Sigmoid colon (tissue), 7 donors: Measurements from ENCODE around the gene KCNIP4. TPM values are rescaled to one million over a fixed set of nuclear protein-coding genes. Genes with fewer than 3 reads are reported as not detected.

Experiments
- DNase-seq: peaks from one replicate; pipeline ENCODE4 v3.0.0-alpha.2; 2019
- H3K27ac ChIP-seq, 4 donors: fragments of 200-600 bp; sonication (generic); one replicate each; pipeline ENCODE4 v1.5.1; 2016 to 2019; ENCODE audit warnings: mild to moderate bottlenecking in 1 of 4
- H3K27me3 ChIP-seq, 3 donors: fragments of 200-600 bp; sonication (generic); one replicate each; pipeline ENCODE4 v1.5.1; 2019; ENCODE audit warnings: mild to moderate bottlenecking in 1 of 3
- H3K36me3 ChIP-seq, 4 donors: fragments of 200-600 bp; sonication (generic); one replicate each; pipeline ENCODE4 v1.5.1; 2016 to 2019
- H3K4me1 ChIP-seq, 4 donors: fragments of 200-600 bp; sonication (generic); one replicate each; pipeline ENCODE4 v1.5.1; 2017 to 2019
- H3K4me3 ChIP-seq, 4 donors: fragments of 200-600 bp; sonication (generic); one replicate each; pipeline ENCODE4 v1.5.1; 2017 to 2019; ENCODE audit warnings: mild to moderate bottlenecking in 2 of 4, moderate library complexity in 1 of 4
- H3K9me3 ChIP-seq, 4 donors: fragments of 200-600 bp in 3 of 4; sonication (generic) in 3 of 4; one replicate each; pipeline versions ENCODE4 v1.5.1 to v1.6.1; 2013 to 2019
- CTCF ChIP-seq, 4 experiments: fragments of 450-650 bp in 3 of 4; fragments of 200-600 bp in 1 of 4; IDR thresholded peaks; one replicate each; pipeline ENCODE4 v1.5.1; 2016 to 2019; ENCODE audit warnings: antibody characterized with exemption in 4 of 4, mild to moderate bottlenecking in 3 of 4, moderate library complexity in 2 of 4
- EP300 ChIP-seq, 4 donors: sonication (generic); formaldehyde crosslinking; IDR thresholded peaks; one replicate each; pipeline ENCODE4 v1.6.1; 2017; ENCODE audit warnings: antibody characterized with exemption in 4 of 4
- POLR2A ChIP-seq, 2 donors: fragments of 450-650 bp; IDR thresholded peaks; one replicate each; pipeline ENCODE4 v1.6.1; 2016; ENCODE audit warnings: antibody characterized with exemption in 2 of 2, mild to moderate bottlenecking in 2 of 2, moderate library complexity in 2 of 2
- POLR2AphosphoS5 ChIP-seq, 4 donors: sonication (generic); formaldehyde crosslinking; IDR thresholded peaks; one replicate each; pipeline ENCODE4 v1.6.1; 2017; ENCODE audit warnings: antibody characterized with exemption in 4 of 4
- WGBS, 2 donors: extraction: QIAGEN DNeasy Blood & Tissue Kit; methylation state at CpG; one replicate each; pipeline ENCODE4 v1.1.7; 2013; 5-methylcytosine and 5-hydroxymethylcytosine counted together
- intact Hi-C: fragments of 100-400 bp; cut with DNase I; formaldehyde crosslinking; loops from one replicate; pipeline ENCODE4 v1.15.1; 2023
- polyA plus RNA-seq, 3 donors: library from polyadenylated mRNA; stranded (reverse); fragments of 200-250 nt; gene quantifications; one replicate each; pipeline ENCODE4 v1.2.3, GENCODE V29; 2013
- total RNA-seq, 4 donors: library from RNA; depleted of rRNA; stranded (reverse); fragments of >200 nt; gene quantifications; one replicate each; pipeline ENCODE4 v1.1.0, GENCODE V29; 2016
- donor health status: healthy with polysubstance abuse.
- donor health status: Bipolar disorder and iron deficiency.
- donor health status: healthy.

KCNIP4 gene
- total and polyA plus RNA-seq, 7 donors = 0.60 to 28.5 (median 14.0) TPM; not detected in 1

- WGBS, 2 donors = 25 to 52% methylated on average over 4 of the region's 4 CpGs
Observed at GRCh38 chr4:21454201-21454600, 494.4 kb downstream of the KCNIP4 start.

GRCh38 chr4:21452931-21453330 is 495.6 kb downstream of the KCNIP4 start:
- Histone ChIP-seq H3K36me3 (no peaks in the 10 kb centered on the region), H3K9me3 (no peaks in the 10 kb centered on the region), H3K27me3 (no peaks in the 10 kb centered on the region), H3K27ac (no peak overlapping the region), H3K4me1 (no peaks in the 10 kb centered on the region), H3K4me3 (no peak overlapping the region)
- TF ChIP-seq POLR2A (IDR thresholded peaks at IDR 0.05) = no peak
- TF ChIP-seq EP300 (IDR thresholded peaks at IDR 0.05) = no peak
- TF ChIP-seq POLR2AphosphoS5 (IDR thresholded peaks at IDR 0.05) = no peak
- TF ChIP-seq CTCF (IDR thresholded peaks at IDR 0.05) = no peak
- intact Hi-C loops = no loop called here
- DNase-seq = no peak

More at GRCh38 chr4:21454201-21454600, 494.4 kb downstream of the KCNIP4 start:
- Histone ChIP-seq H3K4me3 (no peak overlapping the region), H3K9me3 (no peaks in the 10 kb centered on the region), H3K4me1 (no peaks in the 10 kb centered on the region), H3K36me3 (no peaks in the 10 kb centered on the region), H3K27ac (no peak overlapping the region), H3K27me3 (no peaks in the 10 kb centered on the region)
- TF ChIP-seq CTCF (IDR thresholded peaks at IDR 0.05) (no peak), POLR2AphosphoS5 (IDR thresholded peaks at IDR 0.05) (no peak), EP300 (IDR thresholded peaks at IDR 0.05) (no peak), POLR2A (IDR thresholded peaks at IDR 0.05) (no peak)
- intact Hi-C loops = no loop called here
- DNase-seq = no peak

- WGBS, 2 donors = 18 to 36% methylated on average over 1 of the region's 1 CpG
- H3K27ac ChIP-seq = no peak overlapping the region
- H3K36me3 ChIP-seq = no peaks in the 10 kb centered on the region
- no peak overlapping the region for H3K4me3 ChIP-seq
- intact Hi-C loops = no loop called here
- no peaks in the 10 kb centered on the region for H3K4me1 ChIP-seq
- H3K9me3 ChIP-seq = no peaks in the 10 kb centered on the region
- DNase-seq = no peak
- TF ChIP-seq POLR2A (IDR thresholded peaks at IDR 0.05) (no peak), CTCF (IDR thresholded peaks at IDR 0.05) (no peak), POLR2AphosphoS5 (IDR thresholded peaks at IDR 0.05) (no peak), EP300 (IDR thresholded peaks at IDR 0.05) (no peak)
- H3K27me3 ChIP-seq = no peaks in the 10 kb centered on the region
Observed at GRCh38 chr4:21451032-21451431, 497.5 kb downstream of the KCNIP4 start.

- no peak for DNase-seq
- Histone ChIP-seq H3K36me3 (no peaks in the 10 kb centered on the region), H3K27ac (no peak overlapping the region), H3K4me3 (no peak overlapping the region), H3K9me3 (no peaks in the 10 kb centered on the region), H3K27me3 (no peaks in the 10 kb centered on the region), H3K4me1 (no peaks in the 10 kb centered on the region)
- no peak for TF ChIP-seq POLR2AphosphoS5 (IDR thresholded peaks at IDR 0.05)
- no peak for TF ChIP-seq CTCF (IDR thresholded peaks at IDR 0.05)
- TF ChIP-seq EP300 (IDR thresholded peaks at IDR 0.05) = no peak
- TF ChIP-seq POLR2A (IDR thresholded peaks at IDR 0.05) = no peak
- intact Hi-C loops = no loop called here
- 56 to 73% methylated on average over 4 of the region's 4 CpGs for WGBS, 2 donors
Observed at GRCh38 chr4:21450331-21450730, 498.2 kb downstream of the KCNIP4 start.

- DNase-seq = no peak
- no peaks in the 10 kb centered on the region for H3K27me3 ChIP-seq
- H3K36me3 ChIP-seq = no peaks in the 10 kb centered on the region
- H3K27ac ChIP-seq = no peak overlapping the region
- H3K4me3 ChIP-seq = no peak overlapping the region
- no peak for TF ChIP-seq CTCF (IDR thresholded peaks at IDR 0.05)
- no peaks in the 10 kb centered on the region for H3K4me1 ChIP-seq
- intact Hi-C loops = no loop called here
- H3K9me3 ChIP-seq = no peaks in the 10 kb centered on the region
Observed at GRCh38 chr4:21447301-21448054, 501.1 kb downstream of the KCNIP4 start.
